Glutamatergic neuron (in vitro differentiated cells): Measurements from ENCODE around the gene SUCLG1. TPM values are rescaled to one million over a fixed set of nuclear protein-coding genes. Genes with fewer than 3 reads are reported as not detected.

Source experiments
- DNase-seq: peaks from one replicate; pipeline ENCODE4 v3.0.0; 2022
- H3K27ac Mint-ChIP-seq: one replicate; pipeline ENCODE4 v1.8.0; 2020; ENCODE audit warnings: mild to moderate bottlenecking, mixed read lengths, inconsistent platforms; ENCODE audit not compliant: unreplicated experiment
- H3K27me3 Mint-ChIP-seq: one replicate; pipeline ENCODE4 v1.8.0; 2020; ENCODE audit warnings: mild to moderate bottlenecking, moderate library complexity, mixed read lengths, inconsistent platforms; ENCODE audit not compliant: unreplicated experiment
- H3K36me3 Mint-ChIP-seq: one replicate; pipeline ENCODE4 v1.8.0; 2020; ENCODE audit warnings: mild to moderate bottlenecking, mixed read lengths, inconsistent platforms; ENCODE audit not compliant: unreplicated experiment
- H3K4me1 Mint-ChIP-seq: one replicate; pipeline ENCODE4 v1.8.0; 2020; ENCODE audit warnings: mild to moderate bottlenecking, low read depth, mixed read lengths, inconsistent platforms; ENCODE audit not compliant: unreplicated experiment
- H3K4me3 Mint-ChIP-seq: one replicate; pipeline ENCODE4 v1.8.0; 2020; ENCODE audit warnings: mild to moderate bottlenecking, mixed read lengths, inconsistent platforms; ENCODE audit not compliant: unreplicated experiment
- H3K9me3 Mint-ChIP-seq: one replicate; pipeline ENCODE4 v1.8.0; 2020; ENCODE audit warnings: mild to moderate bottlenecking, moderate library complexity, mixed read lengths, inconsistent platforms; ENCODE audit not compliant: unreplicated experiment
- total RNA-seq: library from RNA; stranded (reverse); fragmentation: NEBNext Ultra II Directional; extraction: Animal tissue kit (Norgen Biotek cat#: 25700); gene quantifications from one replicate; pipeline ENCODE4 v1.2.1, GENCODE V29; 2021; ENCODE audit not compliant: unreplicated experiment
- TF ChIP-seq, protein P1 (sequence below): fragments of 200-600 bp; sonication (generic); IDR thresholded peaks from one replicate; pipeline ENCODE4 v1.5.0; 2021; ENCODE audit not compliant: partially characterized antibody, unreplicated experiment

SUCLG1 gene
- total RNA-seq, 1 donor from 2014 or later, result 68.5 TPM

DNA sequence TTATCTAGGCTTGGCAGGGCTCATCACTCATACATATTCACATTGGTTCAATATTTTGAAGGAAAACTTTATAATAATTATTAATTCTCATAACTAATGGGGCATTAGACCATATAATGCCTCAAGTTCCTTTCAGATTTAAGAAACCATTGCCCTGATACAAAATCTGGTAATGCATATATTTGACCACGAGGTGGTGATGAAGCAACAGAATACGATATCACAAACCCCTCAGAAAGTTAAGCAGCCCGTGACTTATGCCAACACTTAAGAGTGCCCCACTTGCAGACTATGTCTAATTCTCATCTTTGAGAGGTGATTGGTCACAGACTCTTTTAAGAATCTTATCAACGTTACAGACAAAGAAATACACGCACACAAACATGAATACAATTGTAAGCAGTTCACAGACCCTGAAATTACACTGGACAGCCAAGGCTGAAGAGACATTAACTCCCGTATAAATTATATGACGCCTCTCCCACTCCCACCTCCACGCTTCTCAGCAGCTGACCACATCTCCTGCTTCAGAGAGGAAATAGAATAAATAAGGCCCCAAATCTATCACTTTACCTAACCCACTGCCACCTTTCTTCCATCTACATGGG lies 36.6 kb upstream of the SUCLG1 start:
- no peaks in the 10 kb centered on the region for H3K36me3 Mint-ChIP-seq
- H3K27me3 Mint-ChIP-seq, result no peaks in the 10 kb centered on the region
- DNase-seq, result no peak
- H3K4me3 Mint-ChIP-seq, result no peak overlapping the region
- H3K27ac Mint-ChIP-seq, result no peak overlapping the region
- TF ChIP-seq, protein P1, sequence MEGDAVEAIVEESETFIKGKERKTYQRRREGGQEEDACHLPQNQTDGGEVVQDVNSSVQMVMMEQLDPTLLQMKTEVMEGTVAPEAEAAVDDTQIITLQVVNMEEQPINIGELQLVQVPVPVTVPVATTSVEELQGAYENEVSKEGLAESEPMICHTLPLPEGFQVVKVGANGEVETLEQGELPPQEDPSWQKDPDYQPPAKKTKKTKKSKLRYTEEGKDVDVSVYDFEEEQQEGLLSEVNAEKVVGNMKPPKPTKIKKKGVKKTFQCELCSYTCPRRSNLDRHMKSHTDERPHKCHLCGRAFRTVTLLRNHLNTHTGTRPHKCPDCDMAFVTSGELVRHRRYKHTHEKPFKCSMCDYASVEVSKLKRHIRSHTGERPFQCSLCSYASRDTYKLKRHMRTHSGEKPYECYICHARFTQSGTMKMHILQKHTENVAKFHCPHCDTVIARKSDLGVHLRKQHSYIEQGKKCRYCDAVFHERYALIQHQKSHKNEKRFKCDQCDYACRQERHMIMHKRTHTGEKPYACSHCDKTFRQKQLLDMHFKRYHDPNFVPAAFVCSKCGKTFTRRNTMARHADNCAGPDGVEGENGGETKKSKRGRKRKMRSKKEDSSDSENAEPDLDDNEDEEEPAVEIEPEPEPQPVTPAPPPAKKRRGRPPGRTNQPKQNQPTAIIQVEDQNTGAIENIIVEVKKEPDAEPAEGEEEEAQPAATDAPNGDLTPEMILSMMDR, result peak; percentile 81
- no peaks in the 10 kb centered on the region for H3K4me1 Mint-ChIP-seq
- H3K9me3 Mint-ChIP-seq, result no peaks in the 10 kb centered on the region

DNA sequence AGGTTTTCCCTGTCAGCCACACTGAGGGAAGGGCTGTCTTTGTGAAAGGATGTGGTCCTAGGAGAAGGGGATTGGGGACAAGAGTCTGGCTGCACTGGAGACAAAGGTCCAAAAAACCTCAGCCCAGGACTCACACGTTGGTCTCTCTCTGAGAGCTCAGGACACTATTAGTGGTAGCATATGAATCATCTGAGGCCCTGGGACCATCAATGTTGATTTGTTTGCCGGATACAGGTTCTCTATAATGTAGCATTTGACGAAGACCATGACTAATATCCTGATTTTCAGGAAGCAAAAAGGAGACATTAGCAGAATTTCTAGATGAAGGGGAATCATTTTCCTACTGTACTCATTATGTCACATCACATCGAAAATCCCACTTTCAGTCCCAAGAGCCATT lies 35.0 kb upstream of the SUCLG1 start:
- no peaks in the 10 kb centered on the region for H3K4me1 Mint-ChIP-seq
- DNase-seq, result no peak
- TF ChIP-seq, protein P1, result no peak
- no peaks in the 10 kb centered on the region for H3K36me3 Mint-ChIP-seq
- no peak overlapping the region for H3K27ac Mint-ChIP-seq
- H3K4me3 Mint-ChIP-seq, result no peak overlapping the region
- H3K27me3 Mint-ChIP-seq, result no peaks in the 10 kb centered on the region
- no peaks in the 10 kb centered on the region for H3K9me3 Mint-ChIP-seq

DNA sequence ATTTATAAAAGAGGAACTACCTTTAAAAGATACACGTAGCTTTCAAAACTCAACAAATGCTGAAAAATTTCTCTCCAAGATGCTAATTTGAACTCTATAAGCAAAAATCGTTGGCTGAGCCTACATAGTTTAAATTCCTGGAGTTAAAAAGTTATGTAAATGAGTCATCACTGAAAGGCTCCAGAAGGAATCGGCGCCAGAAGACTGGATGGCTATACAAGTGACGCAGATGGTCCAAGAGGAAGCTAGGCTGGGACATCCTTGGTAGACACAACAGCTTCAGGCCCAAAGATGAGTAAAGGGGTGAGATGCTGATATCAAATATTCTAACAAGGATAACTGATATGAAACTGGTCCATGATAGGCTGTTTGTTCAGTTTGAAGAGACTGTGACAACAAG lies 34.4 kb upstream of the SUCLG1 start:
- no peak overlapping the region for H3K4me3 Mint-ChIP-seq
- no peak for DNase-seq
- H3K27ac Mint-ChIP-seq, result no peak overlapping the region

DNA sequence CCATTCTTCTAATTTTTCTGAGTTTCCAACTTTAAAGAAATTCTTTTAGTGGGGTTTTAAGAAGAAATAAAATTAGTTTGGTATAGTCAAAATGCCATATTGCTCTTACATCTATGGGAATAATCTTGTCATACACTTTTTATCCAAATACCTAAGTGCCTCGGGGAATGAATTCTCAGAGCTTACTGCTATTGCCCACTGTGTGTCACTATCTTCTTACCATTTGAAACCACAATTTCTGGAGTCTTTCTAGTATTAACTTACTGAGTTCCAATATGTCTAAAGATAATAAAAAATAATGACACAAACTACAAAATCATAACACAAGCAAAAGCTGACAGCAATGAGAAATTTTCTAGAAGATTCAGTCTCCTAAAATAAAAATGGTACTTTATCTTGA lies 33.5 kb upstream of the SUCLG1 start:
- TF ChIP-seq, protein P1, result no peak
- Mint-ChIP-seq H3K27ac (no peak overlapping the region), H3K36me3 (no peaks in the 10 kb centered on the region), H3K9me3 (no peaks in the 10 kb centered on the region), H3K4me3 (no peak overlapping the region), H3K4me1 (no peaks in the 10 kb centered on the region), H3K27me3 (no peaks in the 10 kb centered on the region)
- DNase-seq, result no peak

More for the DNA sequence above, 34.4 kb upstream of the SUCLG1 start:
- Mint-ChIP-seq H3K36me3 (no peaks in the 10 kb centered on the region), H3K9me3 (no peaks in the 10 kb centered on the region), H3K4me1 (no peaks in the 10 kb centered on the region), H3K27me3 (no peaks in the 10 kb centered on the region)
- TF ChIP-seq, protein P1, result no peak

DNA sequence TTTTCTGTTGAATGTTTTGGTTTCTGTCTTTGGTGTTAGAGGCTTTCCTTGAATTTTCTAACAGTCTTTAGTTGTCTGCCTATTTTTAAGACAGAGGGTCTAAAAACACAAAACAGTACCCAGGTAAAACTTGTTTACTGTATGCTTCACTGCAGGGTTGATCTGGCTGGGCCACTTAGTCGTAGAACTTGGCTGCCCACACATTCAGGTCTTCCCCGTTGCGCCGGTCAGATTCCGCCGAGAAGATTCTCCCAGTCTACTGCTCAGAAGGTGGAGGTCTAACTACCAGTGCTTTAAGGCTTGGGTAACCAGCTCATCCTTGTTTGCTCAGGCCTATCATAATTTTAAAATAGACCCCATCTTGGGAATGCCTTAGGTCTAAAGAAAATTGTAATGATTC lies 32.7 kb upstream of the SUCLG1 start:
- no peak overlapping the region for H3K4me3 Mint-ChIP-seq
- no peak for DNase-seq
- TF ChIP-seq, protein P1, result no peak
- no peaks in the 10 kb centered on the region for H3K4me1 Mint-ChIP-seq
- no peak overlapping the region for H3K27ac Mint-ChIP-seq
- H3K9me3 Mint-ChIP-seq, result no peaks in the 10 kb centered on the region
- no peaks in the 10 kb centered on the region for H3K36me3 Mint-ChIP-seq
- no peaks in the 10 kb centered on the region for H3K27me3 Mint-ChIP-seq
